ENCODE measurements around the gene IFNA5.

IFNA5 gene

DNA sequence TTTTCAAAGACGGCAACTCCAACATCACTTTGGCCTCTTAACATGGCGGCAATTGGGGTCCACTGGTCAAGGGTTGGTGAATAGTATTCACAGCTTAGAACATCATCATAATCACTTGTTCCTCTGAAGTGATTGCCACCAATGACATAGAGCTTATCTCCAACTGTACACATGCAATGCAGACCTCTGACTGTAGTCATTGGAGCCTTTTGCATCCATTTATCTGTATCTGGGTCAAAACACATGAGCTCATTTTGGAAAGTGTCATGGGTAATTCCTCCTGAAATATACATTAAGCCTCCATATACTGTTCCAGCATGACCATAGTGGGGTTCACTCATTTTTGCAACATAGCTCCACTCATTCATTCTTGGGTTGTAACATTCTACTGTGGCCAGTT is 28.1 kb upstream of the IFNA5 start:
- H3K9me3 ChIP-seq (ENCODE audit: insufficient read depth, low read length) = no peaks in the 10 kb centered on the region
- peaks cover 37% of the 10 kb centered on the region for H4K20me1 ChIP-seq (ENCODE audit: low read depth, low read length)
- no peaks in the 10 kb centered on the region for H3K9me2 ChIP-seq (replicated peaks; ENCODE audit: insufficient read depth, low read length)
- no peak overlapping the region for H2AFZ ChIP-seq (ENCODE audit: low read depth, low read length, severe bottlenecking)
- peak overlapping the region; percentile 72 for H3K4me2 ChIP-seq (ENCODE audit: low read depth, low read length, poor library complexity, severe bottlenecking)
- H3K9ac ChIP-seq (ENCODE audit: low read length) = no peak overlapping the region
- H3K36me3 ChIP-seq (ENCODE audit: low read length) = peaks cover 9% of the 10 kb centered on the region; the same call in 1 of the 2 replicates
- 0 out of 2 replicates have a peak, but pooled peaks cover 3% of the 10 kb centered on the region for H3F3A ChIP-seq (ENCODE audit: insufficient read depth)
- H3K27ac ChIP-seq (ENCODE audit: low read depth, low read length) = no peak overlapping the region
- peaks cover 52% of the 10 kb centered on the region for H3K79me2 ChIP-seq (ENCODE audit: insufficient read depth, low read length)
- TF ChIP-seq EZH2phosphoT487 (conservative IDR thresholded peaks at IDR 0.05; ENCODE audit: low read length) = no peak
- H3K27me3 ChIP-seq (ENCODE audit: low read length) = no peaks in the 10 kb centered on the region
- H3K4me3 ChIP-seq (ENCODE audit: insufficient read depth, low read length, poor library complexity, severe bottlenecking) = no peak overlapping the region

DNA sequence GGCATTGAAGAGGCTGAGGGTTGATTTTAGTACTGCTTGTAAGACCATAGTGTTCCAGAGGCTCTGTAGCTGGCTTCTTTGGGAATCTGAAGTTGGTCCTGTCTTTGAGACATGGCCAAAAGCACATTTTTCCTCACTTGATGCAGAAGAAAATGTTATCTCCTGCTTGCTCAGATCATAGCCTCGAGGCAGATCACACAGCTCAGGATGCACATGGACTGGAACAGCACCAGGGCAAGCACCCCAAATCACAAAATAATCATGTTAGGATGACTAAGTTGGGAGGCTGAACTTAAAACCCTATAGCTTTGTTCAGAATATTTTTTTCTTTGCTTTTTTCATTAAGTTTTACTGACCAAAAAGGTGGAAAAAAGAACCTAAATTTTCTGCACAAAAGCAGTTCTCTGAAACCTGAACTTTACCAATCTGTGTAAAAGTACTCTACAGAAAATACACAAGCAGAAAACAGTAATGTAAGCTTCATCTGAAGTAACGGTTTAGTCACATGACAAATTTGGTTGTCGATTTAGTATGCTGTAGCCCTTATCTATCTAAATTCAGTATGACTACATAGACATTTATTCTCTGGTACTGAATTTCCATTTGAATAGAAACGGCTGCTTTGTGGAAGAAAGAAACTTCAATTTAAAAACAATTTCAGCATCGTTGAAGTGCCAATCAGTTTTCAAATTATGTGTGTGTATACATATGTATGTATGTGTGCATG is 26.7 kb upstream of the IFNA5 start:
- TF ChIP-seq EZH2phosphoT487 (conservative IDR thresholded peaks at IDR 0.05; ENCODE audit: low read length) = no peak
- TF ChIP-seq, protein P1, sequence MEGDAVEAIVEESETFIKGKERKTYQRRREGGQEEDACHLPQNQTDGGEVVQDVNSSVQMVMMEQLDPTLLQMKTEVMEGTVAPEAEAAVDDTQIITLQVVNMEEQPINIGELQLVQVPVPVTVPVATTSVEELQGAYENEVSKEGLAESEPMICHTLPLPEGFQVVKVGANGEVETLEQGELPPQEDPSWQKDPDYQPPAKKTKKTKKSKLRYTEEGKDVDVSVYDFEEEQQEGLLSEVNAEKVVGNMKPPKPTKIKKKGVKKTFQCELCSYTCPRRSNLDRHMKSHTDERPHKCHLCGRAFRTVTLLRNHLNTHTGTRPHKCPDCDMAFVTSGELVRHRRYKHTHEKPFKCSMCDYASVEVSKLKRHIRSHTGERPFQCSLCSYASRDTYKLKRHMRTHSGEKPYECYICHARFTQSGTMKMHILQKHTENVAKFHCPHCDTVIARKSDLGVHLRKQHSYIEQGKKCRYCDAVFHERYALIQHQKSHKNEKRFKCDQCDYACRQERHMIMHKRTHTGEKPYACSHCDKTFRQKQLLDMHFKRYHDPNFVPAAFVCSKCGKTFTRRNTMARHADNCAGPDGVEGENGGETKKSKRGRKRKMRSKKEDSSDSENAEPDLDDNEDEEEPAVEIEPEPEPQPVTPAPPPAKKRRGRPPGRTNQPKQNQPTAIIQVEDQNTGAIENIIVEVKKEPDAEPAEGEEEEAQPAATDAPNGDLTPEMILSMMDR (IDR thresholded peaks at IDR 0.05; ENCODE audit: insufficient read depth, low read length, poor library complexity, severe bottlenecking) = no peak
- no peaks in the 10 kb centered on the region for H3K9me2 ChIP-seq (replicated peaks; ENCODE audit: insufficient read depth, low read length)
- H3K4me3 ChIP-seq (ENCODE audit: insufficient read depth, low read length, poor library complexity, severe bottlenecking) = no peak overlapping the region
- peak overlapping the region; percentile 72 for H3K4me2 ChIP-seq (ENCODE audit: low read depth, low read length, poor library complexity, severe bottlenecking)
- H3K9ac ChIP-seq (ENCODE audit: low read length) = no peak overlapping the region
- H3K36me3 ChIP-seq (ENCODE audit: low read length) = peaks cover 9% of the 10 kb centered on the region; the same call in 1 of the 2 replicates
- no peaks in the 10 kb centered on the region for H3K27me3 ChIP-seq (ENCODE audit: low read length)
- no peaks in the 10 kb centered on the region for H3K9me3 ChIP-seq (ENCODE audit: insufficient read depth, low read length)
- H4K20me1 ChIP-seq (ENCODE audit: low read depth, low read length) = peaks cover 51% of the 10 kb centered on the region
- H3K79me2 ChIP-seq (ENCODE audit: insufficient read depth, low read length) = peaks cover 52% of the 10 kb centered on the region
- no peak overlapping the region for H3K27ac ChIP-seq (ENCODE audit: low read depth, low read length)
- H2AFZ ChIP-seq (ENCODE audit: low read depth, low read length, severe bottlenecking) = no peak overlapping the region
- 0 out of 2 replicates have a peak, but pooled peaks cover 8% of the 10 kb centered on the region for H3F3A ChIP-seq (ENCODE audit: insufficient read depth)

DNA sequence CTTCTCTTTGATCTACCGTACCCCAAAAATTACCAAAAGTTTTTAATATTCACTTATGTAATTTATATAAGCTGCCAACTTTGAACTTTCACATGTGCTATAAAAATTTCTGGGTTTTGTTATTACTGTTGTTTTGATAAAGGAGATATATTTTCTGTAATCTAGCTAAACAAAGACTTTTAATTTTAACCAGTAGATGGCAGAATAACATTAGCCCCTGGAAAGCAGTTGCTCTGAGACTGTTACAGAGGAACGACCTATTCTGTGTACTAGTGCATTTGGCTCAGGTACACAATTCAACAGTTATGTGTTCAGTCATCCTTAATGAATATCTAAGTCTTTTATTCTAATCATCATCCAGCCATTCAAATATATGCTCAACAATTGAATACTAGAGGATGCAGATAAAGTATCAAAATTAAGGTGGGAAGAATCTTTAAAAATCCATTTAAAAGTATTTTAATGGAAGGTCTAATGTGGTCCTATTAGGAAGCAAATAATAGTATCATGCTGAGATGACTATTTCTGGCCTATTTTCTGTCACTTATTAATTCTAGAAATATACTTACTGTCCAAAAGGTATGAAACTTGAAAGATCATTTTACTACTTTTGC is 21.5 kb upstream of the IFNA5 start:
- peaks cover 6% of the 10 kb centered on the region; the same call in 1 of the 2 replicates for H3K36me3 ChIP-seq (ENCODE audit: low read length)
- H3K4me3 ChIP-seq (ENCODE audit: insufficient read depth, low read length, poor library complexity, severe bottlenecking) = no peak overlapping the region
- no peaks in the 10 kb centered on the region for H3K9me3 ChIP-seq (ENCODE audit: insufficient read depth, low read length)
- H3K27me3 ChIP-seq (ENCODE audit: low read length) = no peaks in the 10 kb centered on the region
- H3K79me2 ChIP-seq (ENCODE audit: insufficient read depth, low read length) = peaks cover 20% of the 10 kb centered on the region
- no peak overlapping the region for H3K27ac ChIP-seq (ENCODE audit: low read depth, low read length)
- H3K9ac ChIP-seq (ENCODE audit: low read length) = no peak overlapping the region
- no peak overlapping the region for H3K4me2 ChIP-seq (ENCODE audit: low read depth, low read length, poor library complexity, severe bottlenecking)
- H3K9me2 ChIP-seq (replicated peaks; ENCODE audit: insufficient read depth, low read length) = no peaks in the 10 kb centered on the region
- H4K20me1 ChIP-seq (ENCODE audit: low read depth, low read length) = peaks cover 50% of the 10 kb centered on the region
- TF ChIP-seq, protein P1 (IDR thresholded peaks at IDR 0.05; ENCODE audit: insufficient read depth, low read length, poor library complexity, severe bottlenecking) = peak; percentile 61
- TF ChIP-seq EZH2phosphoT487 (conservative IDR thresholded peaks at IDR 0.05; ENCODE audit: low read length) = no peak
- H3F3A ChIP-seq (ENCODE audit: insufficient read depth) = 0 out of 2 replicates have a peak, but pooled peaks cover 9% of the 10 kb centered on the region
- H2AFZ ChIP-seq (ENCODE audit: low read depth, low read length, severe bottlenecking) = no peak overlapping the region

All from SU-DHL-6 (cell line).